GM12872 (cell line): Measurements from ENCODE around the gene FSIP2.

Source experiments
- TF ChIP-seq, protein P1 (sequence below): IDR thresholded peaks from 3 replicates; pipeline ENCODE4 v1.5.1; 2011; ENCODE audit warnings: low read depth, mild to moderate bottlenecking, low read length, moderate library complexity; ENCODE audit not compliant: insufficient read depth

The FSIP2 gene

GRCh38 chr2:185787227-185788145 is 48.9 kb downstream of the FSIP2 start:
- TF ChIP-seq, protein P1, sequence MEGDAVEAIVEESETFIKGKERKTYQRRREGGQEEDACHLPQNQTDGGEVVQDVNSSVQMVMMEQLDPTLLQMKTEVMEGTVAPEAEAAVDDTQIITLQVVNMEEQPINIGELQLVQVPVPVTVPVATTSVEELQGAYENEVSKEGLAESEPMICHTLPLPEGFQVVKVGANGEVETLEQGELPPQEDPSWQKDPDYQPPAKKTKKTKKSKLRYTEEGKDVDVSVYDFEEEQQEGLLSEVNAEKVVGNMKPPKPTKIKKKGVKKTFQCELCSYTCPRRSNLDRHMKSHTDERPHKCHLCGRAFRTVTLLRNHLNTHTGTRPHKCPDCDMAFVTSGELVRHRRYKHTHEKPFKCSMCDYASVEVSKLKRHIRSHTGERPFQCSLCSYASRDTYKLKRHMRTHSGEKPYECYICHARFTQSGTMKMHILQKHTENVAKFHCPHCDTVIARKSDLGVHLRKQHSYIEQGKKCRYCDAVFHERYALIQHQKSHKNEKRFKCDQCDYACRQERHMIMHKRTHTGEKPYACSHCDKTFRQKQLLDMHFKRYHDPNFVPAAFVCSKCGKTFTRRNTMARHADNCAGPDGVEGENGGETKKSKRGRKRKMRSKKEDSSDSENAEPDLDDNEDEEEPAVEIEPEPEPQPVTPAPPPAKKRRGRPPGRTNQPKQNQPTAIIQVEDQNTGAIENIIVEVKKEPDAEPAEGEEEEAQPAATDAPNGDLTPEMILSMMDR: no peak

- TF ChIP-seq, protein P1: no peak
Measured at GRCh38 chr2:185790361-185790760, 51.8 kb downstream of the FSIP2 start.

DNA sequence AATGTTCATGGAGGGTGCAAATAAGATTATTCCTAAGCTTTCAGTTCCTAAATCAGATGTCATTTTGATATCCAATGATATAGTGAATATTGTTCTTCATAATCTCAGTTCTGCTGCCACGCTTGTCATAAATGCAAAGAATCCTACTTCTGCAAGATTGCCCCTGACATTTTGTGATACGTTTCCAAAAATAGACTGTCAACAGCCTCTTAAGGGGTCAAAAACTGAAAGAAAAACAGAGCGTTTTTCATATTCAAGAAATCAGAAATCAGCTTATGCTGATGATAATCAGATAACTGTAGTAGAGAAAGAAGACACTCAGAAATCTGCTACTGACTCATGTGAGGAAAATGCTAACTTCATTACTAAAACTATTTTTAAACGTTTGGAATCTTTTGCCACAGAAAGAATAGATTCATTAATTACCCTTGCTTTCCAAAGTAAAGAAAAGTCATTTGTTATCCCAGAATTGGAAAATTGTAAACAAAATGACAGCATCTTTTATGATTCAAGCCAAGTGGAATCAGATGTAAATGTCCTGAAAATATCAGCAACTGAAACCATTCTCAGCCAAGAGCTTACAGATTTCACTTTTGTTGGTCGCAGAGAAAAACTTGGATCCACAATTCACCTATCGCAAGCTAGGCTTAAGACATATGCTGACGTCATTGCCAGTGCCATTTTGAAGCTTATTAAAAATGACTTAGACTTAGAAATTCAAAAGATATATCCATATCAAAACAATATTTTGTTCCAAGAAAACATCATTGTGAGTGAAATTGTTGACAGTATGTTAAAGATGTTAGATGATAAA is 55.1 kb downstream of the FSIP2 start:
- TF ChIP-seq, protein P1: no peak

- TF ChIP-seq, protein P1: no peak
Measured at GRCh38 chr2:185796758-185797157, 58.2 kb downstream of the FSIP2 start.

DNA sequence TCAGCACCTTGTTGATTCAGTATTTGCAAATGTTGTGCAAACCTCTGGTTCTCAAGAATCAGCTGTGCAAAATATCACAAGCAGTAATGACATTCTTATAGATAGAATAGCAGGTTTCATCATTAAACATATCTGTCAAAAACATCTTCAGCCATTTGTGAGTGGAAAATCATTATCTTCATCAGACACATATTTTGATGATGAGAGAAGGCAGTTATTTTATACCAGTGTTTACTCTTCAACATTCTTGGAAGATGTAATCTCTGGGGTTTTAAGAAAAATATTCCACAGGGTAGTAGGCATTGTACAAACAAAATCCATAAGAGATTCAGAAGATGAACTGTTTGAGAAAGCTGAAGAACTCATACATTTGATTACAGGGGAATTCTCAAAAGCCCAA is 64.3 kb downstream of the FSIP2 start:
- TF ChIP-seq, protein P1: no peak

GRCh38 chr2:185806783-185807182 is 68.2 kb downstream of the FSIP2 start:
- TF ChIP-seq, protein P1: no peak

DNA sequence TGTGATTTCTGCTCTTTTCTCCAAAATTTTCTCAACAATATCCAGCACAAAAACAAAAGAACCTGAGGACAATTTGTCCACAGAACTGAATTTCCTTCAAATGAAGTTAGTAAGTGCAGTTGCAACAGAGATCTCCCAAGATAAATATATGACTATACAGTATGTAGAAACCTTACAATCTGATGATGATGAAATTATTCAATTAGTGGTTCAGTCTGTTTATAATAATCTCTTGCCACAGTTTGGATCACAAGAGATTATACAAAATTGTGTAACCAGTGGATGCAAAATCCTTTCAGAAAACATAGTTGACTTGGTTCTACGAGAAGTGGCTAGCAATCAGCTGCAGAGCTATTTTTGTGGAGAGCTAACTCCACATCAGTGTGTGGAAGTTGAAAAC is 68.7 kb downstream of the FSIP2 start:
- TF ChIP-seq, protein P1: no peak
